Prostate gland (tissue), 2 donors: ENCODE results near the gene MCC. TPM values are rescaled to one million over a fixed set of nuclear protein-coding genes. Genes with fewer than 3 reads are reported as not detected.

Experiments used
- DNase-seq: peaks from one replicate; pipeline ENCODE4 v3.0.0-alpha.2; 2019; ENCODE audit warnings: low spot score
- H3K27ac ChIP-seq, 2 donors: fragments of 200-600 bp; sonication (generic); 2 replicates each; pipeline ENCODE4 v1.5.1; 2017 to 2019
- H3K27me3 ChIP-seq: fragments of 200-600 bp; sonication (generic); replicated peaks from 2 replicates; pipeline ENCODE4 v1.5.1; 2019; ENCODE audit not compliant: insufficient read depth
- H3K36me3 ChIP-seq, 2 donors: fragments of 200-600 bp; sonication (generic); 1 replicate in 1 of 2; 2 replicates in 1 of 2; pipeline versions ENCODE4 v1.5.1 to v1.8.1; 2017 to 2019
- H3K4me1 ChIP-seq: fragments of 200-600 bp; sonication (generic); replicated peaks from 2 replicates; pipeline ENCODE4 v1.5.1; 2019
- H3K4me3 ChIP-seq, 2 donors: fragments of 200-600 bp; sonication (generic); 2 replicates each; pipeline ENCODE4 v1.5.1; 2017 to 2019
- H3K9me3 ChIP-seq: fragments of 200-600 bp; sonication (generic); 2 replicates; pipeline ENCODE4 v1.5.1; 2017
- POLR2A ChIP-seq: fragments of 450-650 bp; IDR thresholded peaks from one replicate; pipeline ENCODE4 v1.6.1; 2016; ENCODE audit warnings: antibody characterized with exemption, mild to moderate bottlenecking
- POLR2AphosphoS5 ChIP-seq: sonication (generic); formaldehyde crosslinking; IDR thresholded peaks from one replicate; pipeline ENCODE4 v1.6.1; 2017; ENCODE audit warnings: antibody characterized with exemption
- WGBS: methylation state at CpG from one replicate; pipeline ENCODE4 v1.1.5; 2018; 5-methylcytosine and 5-hydroxymethylcytosine counted together
- intact Hi-C: fragments of 100-400 bp; cut with DNase I; formaldehyde crosslinking; loops from one replicate; pipeline ENCODE4 v1.14.2; 2022
- total RNA-seq, 2 donors: library from RNA; depleted of rRNA; stranded (reverse); fragments of >200 nt; gene quantifications; one replicate each; pipeline ENCODE4 v1.1.0, GENCODE V29; 2016
- TF ChIP-seq, protein P1 (sequence below), 4 experiments: fragments of 200-600 bp in 2 of 4; fragments of 450-650 bp in 2 of 4; sonication (generic) in 2 of 4; IDR thresholded peaks; 1 replicate in 3 of 4; 2 replicates in 1 of 4; pipeline ENCODE4 v1.5.1; 2016 to 2019; ENCODE audit warnings: antibody characterized with exemption in 4 of 4, mild to moderate bottlenecking in 2 of 4, moderate library complexity in 2 of 4

Gene MCC
- total RNA-seq, 2 donors from 2014 or later = 41.5 to 54.1 TPM

DNA sequence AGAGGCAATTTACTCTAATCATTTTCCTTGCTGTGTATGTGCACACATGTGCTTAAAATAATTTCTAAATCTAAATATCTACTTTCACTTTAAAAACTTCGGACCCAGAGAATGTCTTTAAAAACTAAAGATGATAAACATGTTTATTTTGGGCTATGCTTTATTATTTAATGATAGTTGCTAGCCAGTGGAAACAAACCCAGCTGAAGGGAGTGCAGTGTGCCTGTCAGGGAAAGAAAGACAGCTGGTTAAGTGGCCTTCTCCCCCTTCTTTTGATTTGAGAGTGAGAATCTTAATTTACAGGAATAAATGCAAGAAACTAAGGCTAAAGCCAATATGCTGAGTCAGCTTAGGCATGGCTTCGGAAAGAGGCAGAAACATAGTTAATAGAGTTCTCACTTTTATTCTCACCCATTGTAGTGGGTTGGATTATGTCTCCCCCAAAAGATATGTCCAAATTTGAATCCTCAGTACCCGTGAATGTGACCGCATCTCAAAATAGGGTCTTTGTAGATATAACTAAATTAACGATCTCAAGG is 400.2 kb downstream of the MCC start:
- H3K4me3 ChIP-seq = no peak overlapping the region
- TF ChIP-seq POLR2AphosphoS5 (no peak), POLR2A (no peak)
- TF ChIP-seq, protein P1, sequence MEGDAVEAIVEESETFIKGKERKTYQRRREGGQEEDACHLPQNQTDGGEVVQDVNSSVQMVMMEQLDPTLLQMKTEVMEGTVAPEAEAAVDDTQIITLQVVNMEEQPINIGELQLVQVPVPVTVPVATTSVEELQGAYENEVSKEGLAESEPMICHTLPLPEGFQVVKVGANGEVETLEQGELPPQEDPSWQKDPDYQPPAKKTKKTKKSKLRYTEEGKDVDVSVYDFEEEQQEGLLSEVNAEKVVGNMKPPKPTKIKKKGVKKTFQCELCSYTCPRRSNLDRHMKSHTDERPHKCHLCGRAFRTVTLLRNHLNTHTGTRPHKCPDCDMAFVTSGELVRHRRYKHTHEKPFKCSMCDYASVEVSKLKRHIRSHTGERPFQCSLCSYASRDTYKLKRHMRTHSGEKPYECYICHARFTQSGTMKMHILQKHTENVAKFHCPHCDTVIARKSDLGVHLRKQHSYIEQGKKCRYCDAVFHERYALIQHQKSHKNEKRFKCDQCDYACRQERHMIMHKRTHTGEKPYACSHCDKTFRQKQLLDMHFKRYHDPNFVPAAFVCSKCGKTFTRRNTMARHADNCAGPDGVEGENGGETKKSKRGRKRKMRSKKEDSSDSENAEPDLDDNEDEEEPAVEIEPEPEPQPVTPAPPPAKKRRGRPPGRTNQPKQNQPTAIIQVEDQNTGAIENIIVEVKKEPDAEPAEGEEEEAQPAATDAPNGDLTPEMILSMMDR (IDR thresholded peaks at IDR 0.05) = no peak
- H3K36me3 ChIP-seq = no peaks in the 10 kb centered on the region
- no peak overlapping the region for H3K27ac ChIP-seq
- 67% methylated on average over 5 of the region's 5 CpGs for WGBS
- intact Hi-C loops = no loop called here
- no peaks in the 10 kb centered on the region for H3K4me1 ChIP-seq
- DNase-seq = no peak
- no peaks in the 10 kb centered on the region for H3K9me3 ChIP-seq
- no peaks in the 10 kb centered on the region for H3K27me3 ChIP-seq

DNA sequence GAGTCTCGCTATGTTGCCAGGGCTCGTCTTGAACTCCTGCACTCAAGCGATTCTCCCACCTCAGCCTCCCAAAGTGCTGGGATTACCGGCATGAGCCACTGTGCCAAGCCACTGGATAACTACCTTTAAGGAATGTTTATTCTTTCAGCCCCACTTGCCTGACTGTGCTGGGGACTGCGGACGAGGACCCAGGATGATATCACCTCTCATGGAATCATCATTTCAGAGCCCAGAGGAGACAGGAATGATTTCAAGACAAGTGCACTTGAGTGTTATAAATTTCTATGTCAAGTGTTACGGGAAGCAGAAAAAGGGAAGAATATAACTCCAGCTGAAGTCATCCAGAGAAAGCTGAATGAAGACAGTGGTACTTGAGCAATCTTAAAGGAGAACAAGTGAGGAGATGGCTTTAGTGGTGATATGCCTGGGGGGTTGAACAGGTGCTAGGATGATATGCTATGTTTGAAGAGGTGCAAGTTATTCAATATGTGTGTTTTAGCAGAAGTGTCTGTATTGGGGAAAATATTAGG is 402.3 kb downstream of the MCC start:
- H3K36me3 ChIP-seq = no peaks in the 10 kb centered on the region
- H3K9me3 ChIP-seq = no peaks in the 10 kb centered on the region
- no peak for DNase-seq
- no peak overlapping the region for H3K4me3 ChIP-seq
- intact Hi-C loops = no loop called here
- H3K27me3 ChIP-seq = no peaks in the 10 kb centered on the region
- no peak overlapping the region for H3K27ac ChIP-seq
- no peaks in the 10 kb centered on the region for H3K4me1 ChIP-seq
- TF ChIP-seq POLR2A = no peak
- TF ChIP-seq, protein P1 (IDR thresholded peaks at IDR 0.05) = no peak
- no peak for TF ChIP-seq POLR2AphosphoS5
- WGBS = 91% methylated on average over 7 of the region's 7 CpGs

DNA sequence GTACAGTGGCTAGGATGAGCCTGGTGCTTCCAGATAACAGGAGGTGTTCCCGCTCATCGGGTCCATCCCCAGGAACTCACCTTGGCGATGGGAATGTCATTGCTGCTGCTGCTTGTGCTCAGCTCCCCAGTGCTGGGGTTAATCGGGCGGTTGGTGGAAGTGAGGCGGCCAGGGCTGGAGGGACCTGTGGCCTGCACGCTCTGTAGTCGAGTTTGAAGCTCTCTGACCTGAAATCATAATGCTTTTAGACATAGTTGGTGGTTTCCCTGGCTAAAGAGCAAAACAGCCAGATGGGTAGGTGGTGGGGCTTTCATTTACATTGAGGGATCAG is 403.2 kb downstream of the MCC start:
- H3K27me3 ChIP-seq = no peaks in the 10 kb centered on the region
- H3K4me1 ChIP-seq = no peaks in the 10 kb centered on the region
- H3K4me3 ChIP-seq = no peak overlapping the region
- no peak overlapping the region for H3K27ac ChIP-seq
- no peak for TF ChIP-seq POLR2AphosphoS5
- TF ChIP-seq, protein P1 (IDR thresholded peaks at IDR 0.05) = no peak
- no peak for TF ChIP-seq POLR2A
- 91% methylated on average over 8 of the region's 8 CpGs for WGBS
- no peaks in the 10 kb centered on the region for H3K36me3 ChIP-seq
- no peak for DNase-seq
- H3K9me3 ChIP-seq = no peaks in the 10 kb centered on the region
- intact Hi-C loops = no loop called here

DNA sequence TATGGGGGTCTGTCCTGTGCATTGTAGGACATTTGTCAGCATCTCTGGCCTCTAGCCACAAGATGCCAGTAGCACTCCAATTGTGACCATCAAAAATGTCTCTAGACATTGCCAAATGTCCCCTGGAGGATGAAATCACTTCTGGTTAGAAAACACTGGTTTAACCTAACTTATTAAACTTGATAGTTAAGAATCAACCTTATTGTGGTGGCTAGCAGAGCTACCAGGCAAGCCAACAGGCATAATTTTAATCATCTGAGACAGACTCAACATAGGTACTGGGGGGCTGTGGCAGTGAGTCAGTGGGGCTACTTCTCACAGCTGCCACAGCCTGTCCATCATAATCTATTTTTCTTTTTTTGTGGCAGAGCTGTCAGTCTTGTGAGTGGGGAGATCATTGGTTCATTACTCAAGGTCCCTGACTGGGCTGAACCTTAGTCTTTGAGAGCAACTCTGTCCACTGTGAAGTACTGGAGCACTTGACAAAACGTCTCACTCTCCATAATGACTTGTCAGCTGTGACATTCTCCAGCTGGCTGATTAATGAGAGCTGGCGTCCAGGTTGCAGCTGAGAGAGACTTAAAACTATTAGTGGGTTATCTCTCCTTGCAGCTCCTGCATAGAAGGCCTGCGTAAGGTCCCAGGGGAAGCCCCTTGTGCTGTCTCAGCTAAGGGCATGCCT is 403.7 kb downstream of the MCC start:
- no peaks in the 10 kb centered on the region for H3K27me3 ChIP-seq
- no peak for TF ChIP-seq POLR2AphosphoS5
- no peak for TF ChIP-seq POLR2A
- TF ChIP-seq, protein P1 (IDR thresholded peaks at IDR 0.05) = no peak
- DNase-seq = no peak
- no peak overlapping the region for H3K27ac ChIP-seq
- H3K9me3 ChIP-seq = no peaks in the 10 kb centered on the region
- intact Hi-C loops = no loop called here
- no peak overlapping the region for H3K4me3 ChIP-seq
- WGBS = 58% methylated on average over 3 of the region's 3 CpGs
- H3K36me3 ChIP-seq = no peaks in the 10 kb centered on the region
- no peaks in the 10 kb centered on the region for H3K4me1 ChIP-seq

DNA sequence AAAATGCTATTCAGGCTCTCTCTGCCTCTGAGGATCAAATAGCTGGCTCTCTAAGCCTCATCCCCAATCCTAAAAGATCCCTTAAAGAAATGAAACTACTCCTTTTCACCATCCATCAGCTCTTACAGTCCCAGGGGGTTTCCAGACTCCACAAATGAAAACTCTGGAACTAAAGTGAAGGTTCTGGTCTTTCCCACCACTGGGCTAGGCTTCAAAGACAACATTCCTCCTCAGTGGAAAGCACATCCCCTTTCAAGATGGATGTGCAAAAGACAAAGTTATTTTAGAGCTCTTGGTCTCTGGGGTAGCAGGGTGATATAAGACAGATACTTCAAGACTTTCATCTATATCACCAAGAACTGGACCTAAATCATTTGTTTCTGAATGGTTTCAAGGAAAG is 404.8 kb downstream of the MCC start:
- no peak for DNase-seq
- Histone ChIP-seq H3K4me3 (no peak overlapping the region), H3K4me1 (no peaks in the 10 kb centered on the region), H3K9me3 (no peaks in the 10 kb centered on the region), H3K27me3 (no peaks in the 10 kb centered on the region), H3K36me3 (no peaks in the 10 kb centered on the region), H3K27ac (no peak overlapping the region)
- TF ChIP-seq POLR2A (no peak), POLR2AphosphoS5 (no peak)
- TF ChIP-seq, protein P1 (IDR thresholded peaks at IDR 0.05) = no peak
- intact Hi-C loops = no loop called here
